GM19025 (cell line): Measurements from ENCODE around the gene PROCA1.
"Not testable (repeated sequence)": the region's sequence is repeated elsewhere in the genome, so short reads cannot be mapped to it uniquely, and the experiment has no call there.

Source experiments
- ATAC-seq: cut with Tn5 transposase; IDR thresholded peaks from one replicate; pipeline ENCODE4 v1.9.1; 2021; ENCODE audit warnings: mild to moderate bottlenecking, low read depth, moderate library complexity; ENCODE audit not compliant: unreplicated experiment

PROCA1 gene

GRCh38 chr17:28726226-28726626 is 14.5 kb upstream of the PROCA1 start, which contains the start of gene TLCD1:
TSS of gene TLCD1 (minus strand) at chr17:28726233. CDS start at chr17:28726097, 136 bp downstream.
- no peak for ATAC-seq

- no peak for ATAC-seq
Observed at GRCh38 chr17:28725660-28726225, 14.1 kb upstream of the PROCA1 start.

GRCh38 chr17:28725166-28725659 is 13.5 kb upstream of the PROCA1 start:
- no peak for ATAC-seq

GRCh38 chr17:28724500-28725165 is 12.9 kb upstream of the PROCA1 start:
- ATAC-seq = no peak

- not testable (repeated sequence) for ATAC-seq
Observed at GRCh38 chr17:28723836-28724499, 12.3 kb upstream of the PROCA1 start.

- no peak for ATAC-seq
Observed at GRCh38 chr17:28723159-28723835, 11.6 kb upstream of the PROCA1 start.

GRCh38 chr17:28722417-28723158 is 10.9 kb upstream of the PROCA1 start:
- ATAC-seq = no peak

GRCh38 chr17:28720997-28721329 is 9.3 kb upstream of the PROCA1 start:
- not testable (repeated sequence) for ATAC-seq

- ATAC-seq = no peak
Observed at GRCh38 chr17:28720247-28720996, 8.7 kb upstream of the PROCA1 start.

- no peak for ATAC-seq
Observed at GRCh38 chr17:28719021-28719433, 7.3 kb upstream of the PROCA1 start.

GRCh38 chr17:28718333-28719020 is 6.8 kb upstream of the PROCA1 start:
- no peak for ATAC-seq

GRCh38 chr17:28717578-28718332 is 6.1 kb upstream of the PROCA1 start, which contains the start of gene RAB34:
TSS of gene RAB34 (minus strand) at chr17:28717868. CDS start at chr17:28717266, 602 bp downstream.
- ATAC-seq = no peak

- ATAC-seq = no peak
Observed at GRCh38 chr17:28716740-28717577, 5.3 kb upstream of the PROCA1 start.

- ATAC-seq = no peak
Observed at GRCh38 chr17:28715217-28715616, 3.5 kb upstream of the PROCA1 start.

- no peak for ATAC-seq
Observed at GRCh38 chr17:28714281-28714680, 2.6 kb upstream of the PROCA1 start.

GRCh38 chr17:28712705-28713415 is 1.2 kb upstream of the PROCA1 start:
- no peak for ATAC-seq
